Progenitor cell of endocrine pancreas (in vitro differentiated cells): ENCODE measurements around the gene PC. TPM values are rescaled to one million over a fixed set of nuclear protein-coding genes. Genes with fewer than 3 reads are reported as not detected.
"Not testable (repeated sequence)": the region's sequence is repeated elsewhere in the genome, so short reads cannot be mapped to it uniquely, and the experiment has no call there.

Experiments
- DNase-seq: peaks from one replicate; pipeline ENCODE4 v3.0.0; 2021; ENCODE audit warnings: low spot score; ENCODE audit not compliant: unreplicated experiment
- H3K27ac Mint-ChIP-seq: 2 replicates; pipeline ENCODE4 v1.8.0; 2021; ENCODE audit warnings: mild to moderate bottlenecking, moderate library complexity, mixed read lengths
- H3K27me3 Mint-ChIP-seq: 2 replicates; pipeline ENCODE4 v1.8.0; 2021; ENCODE audit warnings: mixed read lengths
- H3K36me3 Mint-ChIP-seq: 2 replicates; pipeline ENCODE4 v1.8.0; 2022; ENCODE audit warnings: mixed read lengths; ENCODE audit not compliant: insufficient read depth
- H3K4me1 Mint-ChIP-seq: 2 replicates; pipeline ENCODE4 v1.8.0; 2021; ENCODE audit warnings: low read depth, mixed read lengths
- H3K4me3 Mint-ChIP-seq: 2 replicates; pipeline ENCODE4 v1.8.0; 2021; ENCODE audit warnings: low read depth, mild to moderate bottlenecking, moderate library complexity, mixed read lengths
- H3K9me3 Mint-ChIP-seq: 2 replicates; pipeline ENCODE4 v1.8.0; 2021; ENCODE audit warnings: low read depth, mixed read lengths
- total RNA-seq: library from RNA; stranded (reverse); gene quantifications from 2 replicates; pipeline ENCODE4 v1.2.1, GENCODE V29; 2021
- TF ChIP-seq, protein P1 (sequence below): fragments of 200-600 bp; sonication (generic); IDR thresholded peaks from one replicate; pipeline ENCODE4 v1.5.0; 2021; ENCODE audit warnings: antibody characterized with exemption, mild to moderate bottlenecking; ENCODE audit not compliant: unreplicated experiment

PC gene
- total RNA-seq, 1 donor from 2014 or later = 25.0 TPM

- Mint-ChIP-seq H3K27me3 (peaks cover 4% of the 10 kb centered on the region), H3K4me1 (no peaks in the 10 kb centered on the region), H3K9me3 (no peaks in the 10 kb centered on the region), H3K4me3 (no peak overlapping the region), H3K36me3 (no peaks in the 10 kb centered on the region), H3K27ac (peak overlapping the region; percentile 42)
- TF ChIP-seq, protein P1, sequence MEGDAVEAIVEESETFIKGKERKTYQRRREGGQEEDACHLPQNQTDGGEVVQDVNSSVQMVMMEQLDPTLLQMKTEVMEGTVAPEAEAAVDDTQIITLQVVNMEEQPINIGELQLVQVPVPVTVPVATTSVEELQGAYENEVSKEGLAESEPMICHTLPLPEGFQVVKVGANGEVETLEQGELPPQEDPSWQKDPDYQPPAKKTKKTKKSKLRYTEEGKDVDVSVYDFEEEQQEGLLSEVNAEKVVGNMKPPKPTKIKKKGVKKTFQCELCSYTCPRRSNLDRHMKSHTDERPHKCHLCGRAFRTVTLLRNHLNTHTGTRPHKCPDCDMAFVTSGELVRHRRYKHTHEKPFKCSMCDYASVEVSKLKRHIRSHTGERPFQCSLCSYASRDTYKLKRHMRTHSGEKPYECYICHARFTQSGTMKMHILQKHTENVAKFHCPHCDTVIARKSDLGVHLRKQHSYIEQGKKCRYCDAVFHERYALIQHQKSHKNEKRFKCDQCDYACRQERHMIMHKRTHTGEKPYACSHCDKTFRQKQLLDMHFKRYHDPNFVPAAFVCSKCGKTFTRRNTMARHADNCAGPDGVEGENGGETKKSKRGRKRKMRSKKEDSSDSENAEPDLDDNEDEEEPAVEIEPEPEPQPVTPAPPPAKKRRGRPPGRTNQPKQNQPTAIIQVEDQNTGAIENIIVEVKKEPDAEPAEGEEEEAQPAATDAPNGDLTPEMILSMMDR = no peak
- no peak for DNase-seq
Measured at GRCh38 chr11:66967670-66968425, 9.7 kb upstream of the PC start.

DNA sequence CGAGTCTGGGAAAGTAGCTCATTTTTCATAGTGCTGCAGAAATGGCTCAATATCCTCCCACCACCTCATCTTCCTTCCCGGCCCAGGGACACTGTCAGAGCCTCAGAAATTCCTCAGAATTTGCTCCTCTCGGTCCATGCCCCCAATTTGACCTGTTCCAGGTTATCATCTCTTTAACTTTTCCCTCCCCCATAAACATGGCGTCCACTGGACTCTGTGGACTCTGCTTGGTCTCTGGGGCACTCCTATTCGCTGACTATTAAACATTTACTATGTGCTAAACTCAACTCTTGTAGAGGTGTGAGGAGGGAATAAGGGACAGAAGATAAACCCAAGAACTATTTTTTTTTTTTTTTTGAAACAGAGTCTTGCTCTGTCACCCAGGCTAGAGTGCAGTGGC lies 8.2 kb upstream of the PC start:
- no peak for DNase-seq
- Mint-ChIP-seq H3K4me3 (no peak overlapping the region), H3K4me1 (no peaks in the 10 kb centered on the region), H3K36me3 (no peaks in the 10 kb centered on the region), H3K9me3 (no peaks in the 10 kb centered on the region), H3K27ac (no peak overlapping the region), H3K27me3 (peaks cover 4% of the 10 kb centered on the region)
- TF ChIP-seq, protein P1 = no peak

DNA sequence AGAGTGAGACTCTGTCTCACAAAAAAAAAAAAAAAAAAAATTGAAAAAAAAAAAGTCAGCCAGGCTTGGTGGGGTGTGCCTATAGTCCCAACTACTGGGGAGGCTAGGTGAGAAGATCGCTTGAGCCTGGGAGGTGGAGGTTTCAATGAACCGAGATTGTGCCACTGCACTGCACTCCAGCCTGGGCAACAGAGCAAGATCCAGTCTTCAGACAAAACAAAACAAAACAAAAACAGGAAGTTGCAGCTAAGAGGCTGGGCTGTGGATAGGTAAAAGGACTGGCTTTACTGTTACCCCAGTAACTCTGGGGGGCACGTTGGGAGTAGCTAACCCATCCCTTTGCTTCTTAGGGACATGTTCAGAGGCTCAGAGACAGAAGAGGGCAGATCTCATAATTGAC lies 6.3 kb upstream of the PC start:
- peaks cover 10% of the 10 kb centered on the region for H3K27me3 Mint-ChIP-seq

DNA sequence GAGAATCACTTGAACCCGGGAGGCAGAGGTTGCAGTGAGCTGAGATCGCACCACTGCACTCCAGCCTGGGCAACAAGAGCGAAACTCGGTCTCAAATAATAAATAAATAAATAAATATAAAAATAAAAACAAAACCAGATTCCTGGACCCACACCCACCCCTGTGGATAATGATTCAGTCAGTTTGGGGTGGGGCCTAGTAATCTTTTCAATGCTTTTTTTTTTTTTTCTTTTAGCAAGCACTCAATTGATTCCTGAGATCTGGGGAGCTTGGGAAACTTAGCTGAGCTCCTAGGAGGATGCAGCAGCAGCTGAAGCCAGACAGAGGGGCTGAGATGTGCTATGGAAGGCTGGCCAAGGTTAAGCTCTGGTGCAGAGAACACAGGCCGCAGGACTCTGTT lies 4.6 kb upstream of the PC start:
- Mint-ChIP-seq H3K27ac (no peak overlapping the region), H3K4me1 (no peaks in the 10 kb centered on the region), H3K36me3 (peaks cover 2% of the 10 kb centered on the region), H3K4me3 (no peak overlapping the region), H3K9me3 (peaks cover 5% of the 10 kb centered on the region), H3K27me3 (peaks cover 20% of the 10 kb centered on the region)
- TF ChIP-seq, protein P1 = no peak
- no peak for DNase-seq

More for the DNA sequence above, 6.3 kb upstream of the PC start:
- Mint-ChIP-seq H3K4me3 (no peak overlapping the region), H3K36me3 (no peaks in the 10 kb centered on the region), H3K4me1 (no peaks in the 10 kb centered on the region), H3K27ac (no peak overlapping the region), H3K9me3 (no peaks in the 10 kb centered on the region)
- DNase-seq = no peak
- TF ChIP-seq, protein P1 = no peak

- TF ChIP-seq, protein P1 = no peak
- H3K9me3 Mint-ChIP-seq = peaks cover 5% of the 10 kb centered on the region
Measured at GRCh38 chr11:66962247-66962646, 4.1 kb upstream of the PC start.

DNA sequence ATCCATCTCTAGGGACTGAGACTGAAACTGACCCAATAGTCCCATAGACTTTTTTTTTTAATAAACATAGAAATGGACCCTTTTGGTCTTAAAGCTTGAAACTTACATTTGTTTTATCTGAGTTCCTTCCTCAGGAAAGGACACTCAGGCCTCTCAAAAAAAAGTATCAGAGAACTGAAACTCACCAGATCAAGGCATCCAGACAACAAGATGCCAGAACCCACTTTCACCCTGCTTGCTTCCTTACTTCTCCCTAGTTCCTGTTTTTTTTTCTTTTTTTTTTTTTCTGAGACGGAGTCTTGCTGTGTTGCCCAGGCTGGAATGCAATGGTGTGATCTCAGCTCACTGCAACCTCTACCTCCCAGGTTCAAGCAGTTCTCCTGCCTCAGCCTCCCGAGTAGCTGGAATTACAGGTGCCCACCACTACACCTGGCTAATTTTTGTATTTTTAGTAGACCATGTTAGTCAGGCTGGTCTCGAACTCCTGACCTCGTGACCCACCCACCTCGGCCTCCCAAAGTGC lies 3.6 kb upstream of the PC start:
- H3K27me3 Mint-ChIP-seq = peaks cover 20% of the 10 kb centered on the region
- H3K27ac Mint-ChIP-seq = not testable (repeated sequence)

More at GRCh38 chr11:66962247-66962646, 4.1 kb upstream of the PC start:
- Mint-ChIP-seq H3K4me3 (no peak overlapping the region), H3K36me3 (peaks cover 2% of the 10 kb centered on the region), H3K27me3 (peaks cover 20% of the 10 kb centered on the region), H3K4me1 (no peaks in the 10 kb centered on the region), H3K27ac (no peak overlapping the region)
- DNase-seq = no peak

More for the DNA sequence above, 3.6 kb upstream of the PC start:
- not testable (repeated sequence) for H3K4me3 Mint-ChIP-seq, H3K9me3 Mint-ChIP-seq, H3K4me1 Mint-ChIP-seq, DNase-seq, H3K36me3 Mint-ChIP-seq
